HFFc6 (cell line): ENCODE results near the gene BPIFB2. TPM values are rescaled to one million over a fixed set of nuclear protein-coding genes. Genes with fewer than 3 reads are reported as not detected.

ENCODE experiments used
- DNase-seq: peaks from one replicate; pipeline ENCODE4 v3.0.0-alpha.2; 2018
- H3K27ac Mint-ChIP-seq: 2 replicates; pipeline ENCODE4 v1.8.0; 2020; ENCODE audit warnings: mild to moderate bottlenecking, mixed read lengths
- H3K27me3 Mint-ChIP-seq: 2 replicates; pipeline ENCODE4 v1.8.0; 2021; ENCODE audit warnings: mild to moderate bottlenecking, moderate library complexity, mixed read lengths; ENCODE audit not compliant: insufficient read depth
- H3K36me3 Mint-ChIP-seq: 2 replicates; pipeline ENCODE4 v1.8.0; 2021; ENCODE audit warnings: low read depth, mixed read lengths
- H3K4me1 Mint-ChIP-seq: 2 replicates; pipeline ENCODE4 v1.8.0; 2020; ENCODE audit warnings: low read depth, mixed read lengths
- H3K4me3 Mint-ChIP-seq: 2 replicates; pipeline ENCODE4 v1.8.0; 2020; ENCODE audit warnings: mild to moderate bottlenecking, moderate library complexity, mixed read lengths
- H3K9me3 Mint-ChIP-seq: 2 replicates; pipeline ENCODE4 v1.8.0; 2020; ENCODE audit warnings: mild to moderate bottlenecking, mixed read lengths
- total RNA-seq, 6 experiments: library from RNA; stranded (reverse); fragmentation: NEBNext Ultra II Directional; extraction: Animal tissue kit (Norgen Biotek cat#: 25700); gene quantifications; 2 replicates in 1 of 6; 3 replicates in 5 of 6; pipeline ENCODE4 v1.2.3, GENCODE V29; 2021
- TF ChIP-seq, protein P1 (sequence below): fragments of 200-600 bp; sonication (generic); IDR thresholded peaks from 2 replicates; pipeline ENCODE4 v1.5.0; 2021; ENCODE audit warnings: antibody characterized with exemption, mild to moderate bottlenecking

The BPIFB2 gene
- total RNA-seq, 6 experiments from 2014 or later, result not detected

DNA sequence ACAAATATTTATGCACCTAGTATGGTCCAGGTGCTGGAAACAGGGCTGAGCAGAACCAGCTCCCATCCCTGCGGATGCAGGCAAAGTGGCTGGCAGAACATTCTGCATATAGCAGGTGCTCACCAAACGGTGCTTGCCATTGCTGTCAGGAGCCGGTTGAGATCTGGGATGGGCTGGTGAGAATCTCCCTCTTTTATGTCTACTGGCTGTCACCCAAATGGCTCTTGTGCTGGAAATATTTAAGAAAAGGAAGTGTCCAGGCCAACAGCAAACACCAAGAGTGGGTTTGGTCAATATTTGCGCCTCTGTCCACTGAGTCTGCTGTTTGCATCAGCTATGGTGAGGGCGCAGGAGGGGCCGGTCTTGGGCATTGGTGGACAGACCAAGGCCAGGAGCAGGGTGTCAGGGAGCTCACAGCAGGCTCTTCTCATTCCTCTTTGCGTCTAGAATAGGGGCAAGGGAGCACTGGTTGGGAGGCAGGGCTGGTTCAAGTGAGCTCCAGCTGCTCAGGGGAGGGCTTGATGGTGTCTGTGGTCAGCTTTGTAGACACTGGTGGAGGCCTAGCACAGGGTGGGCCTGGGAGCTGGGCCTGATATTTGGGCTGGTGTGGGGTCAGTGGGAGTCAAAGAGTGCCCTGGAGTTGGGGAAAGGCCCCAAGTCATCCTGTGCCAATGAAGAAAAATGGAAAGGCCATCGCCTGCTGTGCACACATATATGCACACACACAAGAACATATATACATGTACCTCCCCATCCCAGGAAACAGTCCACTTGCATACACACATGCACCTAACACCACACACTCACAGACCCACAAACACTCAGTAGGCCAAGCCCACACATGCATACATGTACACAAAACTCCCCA lies 1.4 kb upstream of the BPIFB2 start:
- peaks cover 17% of the 10 kb centered on the region for H3K27me3 Mint-ChIP-seq
- DNase-seq, result no peak

DNA sequence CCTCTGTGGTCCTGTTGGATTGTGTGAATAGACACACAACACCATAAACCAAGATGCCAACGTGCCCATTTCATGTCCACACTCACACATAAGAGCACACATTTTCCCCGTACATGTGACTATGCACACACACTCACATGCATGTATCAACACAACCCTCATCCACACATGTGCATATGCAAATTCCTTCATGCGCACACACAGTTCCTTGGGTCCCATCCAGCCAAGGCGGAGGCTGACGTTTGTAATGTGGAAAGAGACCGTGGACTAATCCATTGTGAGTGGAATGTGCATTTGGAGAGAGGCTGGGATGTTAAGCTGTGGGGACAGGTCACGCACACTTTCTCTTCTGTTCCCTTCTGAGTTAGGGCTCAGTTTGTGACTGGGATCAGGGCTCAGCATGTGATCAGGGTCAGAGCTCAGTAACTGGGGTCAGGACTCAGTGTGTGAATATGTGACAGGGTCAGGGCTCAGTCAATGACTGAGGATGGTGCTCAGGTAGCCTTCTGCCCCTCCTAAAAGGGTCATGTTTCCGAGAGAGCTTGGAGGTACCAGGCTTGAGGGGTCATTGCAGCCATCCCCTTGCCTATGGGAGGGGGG lies 628 bp upstream of the BPIFB2 start:
- no peaks in the 10 kb centered on the region for H3K4me1 Mint-ChIP-seq
- 0 out of 2 replicates have a peak, but pooled peaks cover 4% of the 10 kb centered on the region for H3K36me3 Mint-ChIP-seq
- no peak for DNase-seq
- TF ChIP-seq, protein P1, sequence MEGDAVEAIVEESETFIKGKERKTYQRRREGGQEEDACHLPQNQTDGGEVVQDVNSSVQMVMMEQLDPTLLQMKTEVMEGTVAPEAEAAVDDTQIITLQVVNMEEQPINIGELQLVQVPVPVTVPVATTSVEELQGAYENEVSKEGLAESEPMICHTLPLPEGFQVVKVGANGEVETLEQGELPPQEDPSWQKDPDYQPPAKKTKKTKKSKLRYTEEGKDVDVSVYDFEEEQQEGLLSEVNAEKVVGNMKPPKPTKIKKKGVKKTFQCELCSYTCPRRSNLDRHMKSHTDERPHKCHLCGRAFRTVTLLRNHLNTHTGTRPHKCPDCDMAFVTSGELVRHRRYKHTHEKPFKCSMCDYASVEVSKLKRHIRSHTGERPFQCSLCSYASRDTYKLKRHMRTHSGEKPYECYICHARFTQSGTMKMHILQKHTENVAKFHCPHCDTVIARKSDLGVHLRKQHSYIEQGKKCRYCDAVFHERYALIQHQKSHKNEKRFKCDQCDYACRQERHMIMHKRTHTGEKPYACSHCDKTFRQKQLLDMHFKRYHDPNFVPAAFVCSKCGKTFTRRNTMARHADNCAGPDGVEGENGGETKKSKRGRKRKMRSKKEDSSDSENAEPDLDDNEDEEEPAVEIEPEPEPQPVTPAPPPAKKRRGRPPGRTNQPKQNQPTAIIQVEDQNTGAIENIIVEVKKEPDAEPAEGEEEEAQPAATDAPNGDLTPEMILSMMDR, result no peak
- no peak overlapping the region for H3K27ac Mint-ChIP-seq
- H3K4me3 Mint-ChIP-seq, result no peak overlapping the region
- peaks cover 19% of the 10 kb centered on the region for H3K27me3 Mint-ChIP-seq
- H3K9me3 Mint-ChIP-seq, result peaks cover 6% of the 10 kb centered on the region

More for the DNA sequence above, 1.4 kb upstream of the BPIFB2 start:
- Mint-ChIP-seq H3K36me3 (0 out of 2 replicates have a peak, but pooled peaks cover 4% of the 10 kb centered on the region), H3K4me3 (no peak overlapping the region), H3K27ac (no peak overlapping the region), H3K9me3 (peaks cover 6% of the 10 kb centered on the region), H3K4me1 (no peaks in the 10 kb centered on the region)
- TF ChIP-seq, protein P1, result no peak

DNA sequence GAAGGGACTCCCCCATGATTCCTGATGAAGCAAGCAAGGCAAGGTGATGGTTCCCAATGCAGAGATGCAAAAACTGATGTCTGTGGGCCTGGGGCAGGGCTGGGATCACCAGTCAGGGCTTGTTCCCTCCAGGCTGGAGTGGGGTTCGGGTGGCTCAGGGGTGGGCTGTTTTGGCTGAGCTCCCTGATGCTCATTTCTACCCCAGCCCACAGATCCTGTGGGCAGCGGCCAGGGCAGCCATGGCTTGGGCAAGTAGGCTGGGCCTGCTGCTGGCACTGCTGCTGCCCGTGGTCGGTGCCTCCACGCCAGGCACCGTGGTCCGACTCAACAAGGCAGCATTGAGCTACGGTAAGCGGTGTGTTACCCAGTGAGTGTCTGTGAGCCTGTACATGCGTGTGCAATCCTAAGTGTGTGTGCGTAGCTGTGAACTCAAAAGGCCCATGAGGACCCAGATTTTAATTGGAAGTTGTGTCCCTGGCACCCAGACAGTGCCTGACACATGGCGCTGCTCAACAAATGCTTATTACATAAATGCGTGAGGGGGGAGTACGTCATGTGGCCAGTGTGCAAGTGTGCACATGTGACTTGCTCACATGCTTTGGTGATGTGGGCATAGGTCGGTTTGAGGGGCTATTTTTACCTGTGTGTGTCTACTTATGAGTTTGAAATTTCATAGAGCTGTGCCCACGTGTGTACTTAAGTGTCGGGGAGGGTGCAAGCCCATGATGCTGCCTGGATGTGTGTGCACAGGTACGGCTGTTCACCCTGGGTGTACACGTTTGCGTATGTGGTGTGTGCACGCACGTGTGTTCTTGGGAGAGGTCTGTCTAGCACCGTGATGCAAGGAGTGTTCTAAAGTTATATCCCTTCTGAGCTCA lies 1.1 kb downstream of the BPIFB2 start:
- Mint-ChIP-seq H3K4me1 (no peaks in the 10 kb centered on the region), H3K9me3 (peaks cover 6% of the 10 kb centered on the region), H3K36me3 (0 out of 2 replicates have a peak, but pooled peaks cover 4% of the 10 kb centered on the region), H3K4me3 (no peak overlapping the region), H3K27ac (no peak overlapping the region), H3K27me3 (peaks cover 22% of the 10 kb centered on the region)
- TF ChIP-seq, protein P1, result no peak
- DNase-seq, result no peak

DNA sequence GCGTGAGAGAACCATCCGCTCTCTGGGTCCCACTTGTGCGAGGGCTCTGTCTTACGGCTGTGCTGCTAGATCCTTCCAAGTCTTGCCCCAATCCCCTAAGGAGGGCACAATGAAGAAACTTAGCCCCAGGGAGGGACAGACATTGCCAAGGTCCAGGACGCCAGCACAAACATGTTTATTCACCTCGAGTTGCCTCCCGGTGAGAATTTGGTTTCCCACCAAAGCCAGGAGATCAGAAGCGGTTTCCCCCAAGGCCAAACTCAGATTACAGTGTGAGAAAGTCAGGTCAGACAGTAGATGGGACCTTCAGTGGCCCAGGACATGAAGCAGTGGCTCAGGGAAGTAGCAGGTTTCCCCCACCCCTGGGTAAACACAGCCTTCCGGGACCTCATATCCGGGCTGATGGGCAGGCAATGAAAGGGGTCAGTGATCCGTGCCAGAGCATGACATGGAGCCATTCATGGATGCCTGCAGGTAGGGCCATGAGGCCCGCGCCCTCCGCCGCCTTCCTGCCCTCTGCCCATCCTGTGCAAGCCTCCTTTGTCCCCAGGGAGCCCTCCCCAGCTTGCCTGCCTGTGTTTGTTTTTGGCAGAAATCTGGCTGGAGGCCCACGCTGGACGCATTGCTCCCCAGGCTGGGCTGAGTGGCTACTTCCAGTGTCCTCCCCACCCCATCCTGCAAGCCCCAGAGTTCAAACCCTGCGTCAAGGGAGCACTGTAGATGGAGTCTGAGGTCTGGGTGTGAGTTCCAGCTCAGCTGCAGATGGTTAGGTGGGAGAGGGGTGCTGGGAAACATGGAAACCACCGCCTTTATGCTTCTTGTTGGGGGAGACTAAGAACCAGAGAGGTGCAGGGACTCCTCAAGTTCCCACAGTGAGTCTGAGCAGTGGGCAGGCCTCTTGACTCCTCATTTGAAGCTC lies 2.0 kb downstream of the BPIFB2 start:
- peaks cover 6% of the 10 kb centered on the region for H3K9me3 Mint-ChIP-seq
- H3K36me3 Mint-ChIP-seq, result 0 out of 2 replicates have a peak, but pooled peaks cover 4% of the 10 kb centered on the region
- H3K4me1 Mint-ChIP-seq, result no peaks in the 10 kb centered on the region
- no peak overlapping the region for H3K27ac Mint-ChIP-seq
- peaks cover 30% of the 10 kb centered on the region for H3K27me3 Mint-ChIP-seq
- TF ChIP-seq, protein P1, result no peak
- no peak for DNase-seq
- H3K4me3 Mint-ChIP-seq, result no peak overlapping the region
